Measurements from ENCODE around the gene GTPBP4. TPM values are rescaled to one million over a fixed set of nuclear protein-coding genes. Genes with fewer than 3 reads are reported as not detected.

Gene GTPBP4
- total and polyA plus RNA-seq, 9 of the 15 experiments (the other 6 are each of a cell fraction or from before 2014, with no cell fraction given) = 79.0 to 155 (median 128) TPM

- DNase-seq (ENCODE audit: extremely low read depth in 1 of 4, low spot score in 3 of 4) (no peak), FAIRE-seq (no peak), ATAC-seq (no peak)
- H3K9me3 ChIP-seq (replicated peaks; ENCODE audit: control insufficient read depth, insufficient read depth, low read depth, low read length) = no peaks in the 10 kb centered on the region
- BruUV-seq (replicated peaks) = no TSS peak
- no peak overlapping the region for H3K4me3 ChIP-seq
- H3K4me2 ChIP-seq (ENCODE audit: insufficient read depth, low read length) = no peak overlapping the region
- 92% methylated on average over 7 of the region's 7 CpGs for WGBS (ENCODE audit: insufficient coverage, low coverage, missing lambda C conversion rate)
- in situ Hi-C loops (cut with MboI) = no loop called here
- H3K79me2 ChIP-seq (ENCODE audit: control insufficient read depth, insufficient read depth, low read length) = peaks cover 45% of the 10 kb centered on the region
- intact Hi-C loops (cut with micrococcal nuclease) = no loop called here
- TF ChIP-seq KDM2B (CRISPR knock-in tag; IDR thresholded peaks at IDR 0.05) = no peak
- no peak for TF ChIP-seq RBM39 (optimal IDR thresholded peaks at IDR 0.05; ENCODE audit: low read depth, low read length)
- TF ChIP-seq PCBP1 (IDR thresholded peaks at IDR 0.05; ENCODE audit: low read depth, low read length, poor library complexity, severe bottlenecking) = no peak
- no peak for TF ChIP-seq ZNF436 (CRISPR knock-in tag; IDR thresholded peaks at IDR 0.05)
- no peak for TF ChIP-seq ZNF830 (CRISPR knock-in tag; IDR thresholded peaks at IDR 0.05)
- no peak for TF ChIP-seq SREBF2 (CRISPR knock-in tag; IDR thresholded peaks at IDR 0.05)
- no peak for TF ChIP-seq STAT5B (CRISPR knock-in tag; IDR thresholded peaks at IDR 0.05)
- TF ChIP-seq HEY1 (CRISPR knock-in tag; IDR thresholded peaks at IDR 0.05; ENCODE audit: borderline replicate concordance) = no peak
- no peak for TF ChIP-seq NCOA4 (IDR thresholded peaks at IDR 0.05; ENCODE audit: partially characterized antibody)
- TF ChIP-seq NFIC (IDR thresholded peaks at IDR 0.05) = no peak
- no peak for TF ChIP-seq IFI16 (CRISPR knock-in tag; IDR thresholded peaks at IDR 0.05)
- no peak for TF ChIP-seq RCOR1 (IDR thresholded peaks at IDR 0.05; ENCODE audit: borderline replicate concordance in 1 of 2, low read depth in 2 of 2, low read length in 2 of 2)
- no peak for TF ChIP-seq POLR2G (IDR thresholded peaks at IDR 0.05; ENCODE audit: low read depth, low read length)
- TF ChIP-seq BACH1 (tag; IDR thresholded peaks at IDR 0.05) = no peak
- TF ChIP-seq ZNF717 (CRISPR knock-in tag; IDR thresholded peaks at IDR 0.05) = no peak
- TF ChIP-seq BRCA1 (IDR thresholded peaks at IDR 0.05) = no peak
- no peak for TF ChIP-seq BRCA1 (CRISPR knock-in tag; IDR thresholded peaks at IDR 0.05)
- ChIA-PET POLR2A (no interaction called here), CTCF (ENCODE audit: low intra/inter-chr PET ratio) (no interaction called here)
- H3K4me1 ChIP-seq (replicated peaks in 1 of 2; ENCODE audit: control insufficient read depth in 2 of 2, insufficient read depth in 2 of 2, low read length in 2 of 2) = peaks cover 1 to 5% of the 10 kb centered on the region in 2 experiments; a peak in 3 of 5 replicates
- H3K9me1 ChIP-seq (ENCODE audit: control insufficient read depth, insufficient read depth, low read length) = no peaks in the 10 kb centered on the region
- no peak overlapping the region for H3K27ac ChIP-seq (ENCODE audit: extremely low read depth, low read depth, low read length)
- H4K20me1 ChIP-seq (replicated peaks; ENCODE audit: control insufficient read depth, insufficient read depth, low read length) = no peaks in the 10 kb centered on the region; the same call in 1 of the 2 replicates
- no peak overlapping the region for H3K9ac ChIP-seq (ENCODE audit: insufficient read depth in 1 of 2, low read depth in 2 of 2, low read length in 2 of 2)
- peaks cover 20% of the 10 kb centered on the region; the same call in 2 of the 3 replicates for H3K36me3 ChIP-seq (ENCODE audit: control insufficient read depth, insufficient read depth, low read length)
- H3K27me3 ChIP-seq (ENCODE audit: control insufficient read depth in 2 of 2, insufficient read depth in 2 of 2, low read length in 2 of 2) = no peaks in the 10 kb centered on the region
- H2AFZ ChIP-seq (ENCODE audit: low read depth, low read length) = no peak overlapping the region
Observed at GRCh38 chr10:1061930-1062774, 73.9 kb downstream of the GTPBP4 start.

All from K562 (cell line).